CD4-positive, alpha-beta T cell treated with Interferon alpha-2 for 1 hour (primary cell): ENCODE results near the gene USP6NL.

Experiments
- DNase-seq, 2 donors: peaks; one replicate each; pipeline ENCODE4 v3.0.0-alpha.2; 2020 to 2022

The USP6NL gene

DNA sequence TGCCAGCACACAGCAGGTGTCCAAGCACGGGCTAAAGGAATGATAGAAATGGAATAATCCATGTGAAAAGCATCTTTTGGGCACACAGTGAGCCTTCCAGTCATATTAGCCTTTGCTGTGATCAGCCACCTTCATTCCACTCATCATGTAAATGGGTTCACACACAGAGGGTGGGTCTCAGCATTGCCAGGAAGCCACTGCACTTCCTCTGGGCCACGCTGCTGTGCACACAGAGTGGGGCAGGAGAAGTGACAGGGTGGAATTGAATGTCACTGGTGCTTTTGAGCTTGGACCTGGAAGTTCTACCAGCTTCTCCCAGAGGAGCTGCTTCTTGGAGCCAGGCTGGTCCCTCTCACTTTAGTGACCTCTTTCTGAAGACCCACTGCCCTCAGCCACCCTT is 203.5 kb downstream of the USP6NL start:
- peak in 1 of 2 donors; percentile 39 for DNase-seq

DNA sequence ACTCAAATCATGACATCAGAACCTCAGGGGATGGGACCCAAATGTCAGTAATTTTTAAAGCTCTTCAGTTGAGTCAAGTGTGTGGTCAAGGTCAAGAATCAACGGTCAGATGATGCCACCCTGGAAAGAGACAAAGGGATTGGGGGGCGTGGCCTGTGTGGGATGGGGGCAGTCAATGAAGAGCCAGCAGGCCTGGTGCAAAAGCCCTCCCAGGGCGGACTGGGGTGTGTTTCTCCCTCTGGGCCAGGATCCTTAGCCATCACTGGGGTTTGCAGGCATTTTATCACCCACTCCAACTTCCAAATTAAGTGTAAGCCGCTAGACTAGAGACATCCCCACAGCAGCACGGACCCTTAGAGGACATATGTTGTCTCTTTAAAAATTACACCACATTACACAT is 204.7 kb downstream of the USP6NL start:
- DNase-seq, result no peak

DNA sequence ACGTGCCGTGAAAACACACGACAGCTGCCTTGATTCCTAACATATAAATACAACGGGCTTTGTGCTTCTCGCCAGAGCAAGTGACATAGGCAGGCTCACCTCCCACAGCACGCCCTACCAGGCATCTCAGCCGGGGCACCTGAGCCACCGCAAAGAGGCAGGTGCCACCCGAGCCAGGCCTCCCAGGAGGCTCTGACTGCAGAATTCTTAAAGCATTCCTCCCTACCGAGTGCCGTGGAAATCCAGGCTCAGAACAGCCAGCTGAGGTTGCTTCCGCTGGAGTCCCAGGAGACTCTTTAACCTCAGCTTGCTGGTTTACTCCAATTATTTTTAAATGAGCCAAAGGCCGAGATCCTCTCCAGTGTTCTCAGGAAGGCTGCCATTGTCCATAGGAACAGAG is 206.5 kb downstream of the USP6NL start:
- DNase-seq, result no peak
